NT2/D1 (cell line): ENCODE results near the gene KLHL30.

Experiments
- YY1 ChIP-seq: IDR thresholded peaks from 2 replicates; pipeline ENCODE4 v1.6.1; 2011; ENCODE audit not compliant: insufficient read length, insufficient read depth
- ZNF274 ChIP-seq: IDR thresholded peaks from 2 replicates; pipeline ENCODE4 v1.6.1; 2011; ENCODE audit warnings: mild to moderate bottlenecking, low read depth, low read length

DNA sequence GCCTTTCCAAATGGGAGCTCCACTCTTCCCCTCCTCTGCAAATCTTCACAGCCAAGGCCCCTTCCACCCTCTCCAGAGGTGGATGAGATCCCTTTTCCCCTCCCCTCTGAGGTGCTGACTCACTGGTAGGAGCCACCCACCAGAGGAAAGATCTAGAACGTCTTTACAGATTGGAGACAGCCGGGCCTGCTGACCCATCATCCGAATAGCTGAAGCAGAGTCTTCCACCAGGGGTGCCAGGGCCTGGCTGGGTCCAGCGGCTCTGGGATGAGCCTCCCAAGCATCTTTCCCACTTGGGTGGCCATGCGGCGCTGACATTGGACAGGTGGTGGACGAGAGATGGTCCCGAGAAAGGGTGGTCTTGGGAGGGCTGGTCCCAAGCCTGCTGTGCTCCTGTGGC lies 29.3 kb downstream of the KLHL30 start:
- TF ChIP-seq YY1 (no peak), ZNF274 (no peak)
